ENCODE results near the gene RIOK2.

RIOK2 gene

GRCh38 chr5:97125125-97125683 is 57.8 kb downstream of the RIOK2 start:
- no peak for DNase-seq (ENCODE audit: low read depth)

DNA sequence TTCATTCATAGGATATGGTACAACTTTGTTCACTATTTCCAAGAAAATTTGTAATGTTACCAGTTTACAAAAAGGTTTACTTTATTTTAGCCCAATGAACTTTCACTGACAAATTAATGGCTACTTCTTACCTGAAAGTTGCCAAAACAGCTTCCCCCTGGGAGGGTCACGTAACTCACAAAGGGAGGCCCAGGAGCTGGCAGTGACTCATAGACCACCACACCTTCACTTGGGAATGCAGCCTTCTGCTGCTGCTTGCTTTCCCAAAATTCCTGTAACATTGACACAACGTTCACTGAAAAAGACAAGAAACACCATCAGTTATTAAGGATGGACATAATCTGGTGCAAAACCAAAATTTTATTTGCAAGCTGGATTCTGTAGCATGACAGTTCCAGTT is 58.7 kb downstream of the RIOK2 start:
- DNase-seq (ENCODE audit: low read depth): no peak

DNA sequence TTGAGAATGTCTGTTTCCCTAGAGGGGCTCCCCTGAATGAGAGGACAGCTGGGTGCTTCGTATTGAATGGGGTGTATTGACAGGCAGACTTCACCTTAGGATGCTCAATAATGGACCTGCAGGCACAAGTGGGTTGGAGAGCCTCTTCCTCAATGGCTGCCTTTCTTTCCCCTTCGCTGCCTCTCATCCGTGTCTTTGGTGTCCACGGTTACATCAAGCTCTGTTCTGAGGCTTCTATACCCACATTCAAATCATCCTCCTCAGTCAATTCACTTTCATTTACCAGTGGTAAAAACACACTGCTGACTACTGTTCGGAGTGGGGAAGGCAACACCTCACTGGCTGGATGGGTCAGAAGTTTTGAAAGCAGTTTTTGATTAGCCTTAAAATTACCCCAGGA is 61.2 kb downstream of the RIOK2 start:
- DNase-seq (ENCODE audit: low read depth): no peak

DNA sequence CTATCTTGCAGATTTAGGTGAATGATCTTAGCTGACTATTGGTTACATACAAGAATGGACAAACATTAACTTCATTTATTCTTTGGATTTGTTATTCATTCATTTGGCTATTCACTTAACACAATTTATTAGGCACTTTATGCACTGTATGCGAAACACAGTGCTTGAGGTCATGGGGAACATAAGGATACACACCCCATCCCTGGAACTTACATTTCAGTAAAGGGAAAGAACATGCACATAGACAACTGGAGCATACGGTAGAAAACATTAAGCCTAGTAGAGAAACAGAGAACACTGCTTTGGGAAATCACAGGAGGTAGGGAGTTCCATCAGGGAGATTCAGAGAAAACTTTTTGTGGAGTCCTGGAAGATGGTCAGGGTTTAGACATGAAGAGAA is 62.9 kb downstream of the RIOK2 start:
- DNase-seq (ENCODE audit: low read depth): no peak

GRCh38 chr5:97119007-97119390 is 64.0 kb downstream of the RIOK2 start:
- no peak for DNase-seq (ENCODE audit: low read depth)

DNA sequence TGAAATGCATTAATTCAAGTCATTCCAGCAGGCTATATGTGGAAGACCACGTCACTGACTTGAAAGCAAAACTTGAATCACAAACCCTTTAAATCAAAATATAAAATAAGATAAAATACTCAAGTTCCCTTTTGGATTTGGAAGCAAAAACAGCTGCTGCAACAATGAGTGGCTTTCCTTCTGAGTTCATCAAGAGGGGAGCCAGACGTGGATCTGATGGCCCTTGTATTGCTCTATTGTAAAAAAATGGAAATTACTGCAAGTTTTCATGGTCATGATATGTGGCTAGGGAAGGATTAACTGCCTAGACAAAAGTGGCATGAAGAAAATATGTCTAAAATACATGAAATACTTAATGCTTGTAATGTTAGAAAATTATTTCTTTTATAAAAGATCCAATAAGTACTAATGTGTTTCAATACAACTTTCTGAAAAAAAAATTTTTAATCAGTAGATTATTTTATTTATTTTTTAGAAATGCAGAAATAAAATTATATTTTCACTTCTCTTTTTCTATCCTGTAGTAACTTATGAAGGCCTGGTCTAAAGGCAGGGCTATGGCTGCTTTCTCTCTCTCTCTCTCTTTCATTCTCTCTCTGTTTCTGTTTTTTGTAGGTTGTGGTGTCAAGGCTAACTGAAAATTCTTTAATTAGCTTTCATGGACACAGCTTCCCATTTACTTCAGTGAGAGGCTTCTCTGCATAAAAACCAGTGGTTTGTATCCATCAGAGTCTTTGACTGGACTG is 64.6 kb downstream of the RIOK2 start:
- DNase-seq (ENCODE audit: low read depth): no peak

DNA sequence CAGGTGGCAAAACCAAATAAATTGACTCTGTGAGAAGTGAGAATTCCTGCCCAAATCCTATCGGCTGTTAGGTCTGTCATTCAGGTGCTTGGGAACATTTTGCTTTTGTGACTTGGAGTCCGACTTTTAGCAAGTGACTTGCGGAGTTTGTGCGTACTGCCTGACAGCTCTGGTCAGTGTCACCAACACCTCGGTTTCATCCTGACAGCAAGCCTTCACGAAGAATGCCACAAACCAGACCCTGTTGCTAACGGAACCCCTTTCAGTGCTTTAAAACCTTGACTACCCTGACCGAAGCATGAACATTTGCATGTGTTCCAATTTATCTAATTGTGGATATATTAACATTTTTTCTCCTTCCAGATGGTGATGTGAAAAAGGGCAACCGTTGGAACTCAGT is 67.1 kb downstream of the RIOK2 start:
- no peak for DNase-seq (ENCODE audit: low read depth)

GRCh38 chr5:97112230-97112629 is 70.8 kb downstream of the RIOK2 start:
- no peak for DNase-seq (ENCODE audit: low read depth)

DNA sequence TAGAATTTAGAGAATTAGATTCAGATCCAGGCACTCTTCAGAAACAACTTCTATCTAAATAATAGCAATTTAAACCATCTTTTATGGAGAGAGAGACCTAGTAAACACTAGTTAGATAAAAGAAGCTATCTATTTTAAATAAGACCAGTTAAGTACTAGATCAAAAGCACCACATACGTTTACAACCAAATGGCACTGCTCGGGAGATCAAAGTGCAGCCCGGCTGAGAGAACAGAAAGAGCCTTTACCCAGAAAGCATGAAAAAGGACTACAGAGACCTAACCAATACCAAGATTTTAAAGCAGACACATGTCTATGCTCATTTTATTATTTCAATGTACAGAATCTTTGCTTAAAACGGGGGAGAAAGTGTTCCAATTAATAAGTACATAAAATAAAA is 71.4 kb downstream of the RIOK2 start:
- no peak for DNase-seq (ENCODE audit: low read depth)

DNA sequence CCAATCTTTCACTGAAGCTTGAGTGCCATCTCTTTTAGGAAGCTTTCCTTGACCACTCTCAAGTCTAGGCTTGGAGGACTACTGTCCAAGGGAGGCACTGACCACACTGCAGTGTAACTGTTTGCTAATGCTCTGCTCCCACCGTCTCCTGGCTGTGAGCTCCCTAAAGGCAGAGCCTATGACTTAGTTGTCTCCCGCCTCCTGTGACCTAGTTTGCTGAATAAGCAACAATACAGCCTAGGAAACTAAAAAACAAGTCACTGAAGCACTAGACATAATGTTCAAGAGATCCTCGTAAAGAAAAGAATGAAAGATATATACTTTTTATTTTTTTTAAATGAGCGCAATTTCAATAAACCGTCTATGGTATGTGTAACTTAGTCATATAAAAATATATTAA is 72.0 kb downstream of the RIOK2 start:
- DNase-seq (ENCODE audit: low read depth): no peak

Data from stromal cell of bone marrow (primary cell).